ENCODE data around the gene AWAT1.

Gene AWAT1

GRCh38 chrX:70260104-70260503 is 25.6 kb downstream of the AWAT1 start, which contains the start of gene P2RY4:
TSS of gene P2RY4 (minus strand) at chrX:70260204. CDS start at chrX:70259624, 580 bp downstream.
- Histone ChIP-seq H3K4me3 (ENCODE audit: low read length) (no peak within 1 kb of the TSS), H3K9me3 (ENCODE audit: control insufficient read depth, insufficient read depth, low read length) (no peaks in the 10 kb centered on the region), H3K79me2 (ENCODE audit: control insufficient read depth, low read length) (no peaks in the 10 kb centered on the region), H3K36me3 (ENCODE audit: control insufficient read depth, low read length) (no peaks in the 10 kb centered on the region), H3K27ac (ENCODE audit: low read depth, low read length) (no peak within 1 kb of the TSS), H3K27me3 (ENCODE audit: control insufficient read depth, low read length) (no peaks in the 10 kb centered on the region), H4K20me1 (ENCODE audit: control insufficient read depth, insufficient read depth, low read depth, low read length) (no peaks in the 10 kb centered on the region), H3K4me1 (ENCODE audit: control insufficient read depth, low read length) (no peaks in the 10 kb centered on the region), H3F3A (ENCODE audit: control insufficient read depth, insufficient read depth) (no peaks in the 10 kb centered on the region), H3K9me2 (replicated peaks; ENCODE audit: control insufficient read depth, low read length) (no peaks in the 10 kb centered on the region), H3K4me2 (ENCODE audit: low read length) (no peak within 1 kb of the TSS)
- TF ChIP-seq, protein P1, sequence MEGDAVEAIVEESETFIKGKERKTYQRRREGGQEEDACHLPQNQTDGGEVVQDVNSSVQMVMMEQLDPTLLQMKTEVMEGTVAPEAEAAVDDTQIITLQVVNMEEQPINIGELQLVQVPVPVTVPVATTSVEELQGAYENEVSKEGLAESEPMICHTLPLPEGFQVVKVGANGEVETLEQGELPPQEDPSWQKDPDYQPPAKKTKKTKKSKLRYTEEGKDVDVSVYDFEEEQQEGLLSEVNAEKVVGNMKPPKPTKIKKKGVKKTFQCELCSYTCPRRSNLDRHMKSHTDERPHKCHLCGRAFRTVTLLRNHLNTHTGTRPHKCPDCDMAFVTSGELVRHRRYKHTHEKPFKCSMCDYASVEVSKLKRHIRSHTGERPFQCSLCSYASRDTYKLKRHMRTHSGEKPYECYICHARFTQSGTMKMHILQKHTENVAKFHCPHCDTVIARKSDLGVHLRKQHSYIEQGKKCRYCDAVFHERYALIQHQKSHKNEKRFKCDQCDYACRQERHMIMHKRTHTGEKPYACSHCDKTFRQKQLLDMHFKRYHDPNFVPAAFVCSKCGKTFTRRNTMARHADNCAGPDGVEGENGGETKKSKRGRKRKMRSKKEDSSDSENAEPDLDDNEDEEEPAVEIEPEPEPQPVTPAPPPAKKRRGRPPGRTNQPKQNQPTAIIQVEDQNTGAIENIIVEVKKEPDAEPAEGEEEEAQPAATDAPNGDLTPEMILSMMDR (IDR thresholded peaks at IDR 0.05; ENCODE audit: low read depth, low read length, poor library complexity, severe bottlenecking) = no peak
- TF ChIP-seq EZH2phosphoT487 (IDR thresholded peaks at IDR 0.05; ENCODE audit: borderline replicate concordance, low read length) = no peak

GRCh38 chrX:70262952-70263567 is 28.6 kb downstream of the AWAT1 start:
- no peaks in the 10 kb centered on the region for H3K4me1 ChIP-seq (ENCODE audit: control insufficient read depth, low read length)
- no peaks in the 10 kb centered on the region for H4K20me1 ChIP-seq (ENCODE audit: control insufficient read depth, insufficient read depth, low read depth, low read length)
- H3K9me3 ChIP-seq (ENCODE audit: control insufficient read depth, insufficient read depth, low read length) = no peaks in the 10 kb centered on the region
- H3K36me3 ChIP-seq (ENCODE audit: control insufficient read depth, low read length) = no peaks in the 10 kb centered on the region
- no peak for TF ChIP-seq EZH2phosphoT487 (IDR thresholded peaks at IDR 0.05; ENCODE audit: borderline replicate concordance, low read length)
- TF ChIP-seq, protein P1 (IDR thresholded peaks at IDR 0.05; ENCODE audit: low read depth, low read length, poor library complexity, severe bottlenecking) = peak; percentile 58
- H3K4me3 ChIP-seq (ENCODE audit: low read length) = no peak overlapping the region
- H3K79me2 ChIP-seq (ENCODE audit: control insufficient read depth, low read length) = no peaks in the 10 kb centered on the region
- H3K9me2 ChIP-seq (replicated peaks; ENCODE audit: control insufficient read depth, low read length) = no peaks in the 10 kb centered on the region
- H3K4me2 ChIP-seq (ENCODE audit: low read length) = no peak overlapping the region
- no peak overlapping the region for H3K27ac ChIP-seq (ENCODE audit: low read depth, low read length)
- H3K27me3 ChIP-seq (ENCODE audit: control insufficient read depth, low read length) = no peaks in the 10 kb centered on the region
- no peaks in the 10 kb centered on the region for H3F3A ChIP-seq (ENCODE audit: control insufficient read depth, insufficient read depth)

GRCh38 chrX:70264784-70265183 is 30.3 kb downstream of the AWAT1 start:
- no peaks in the 10 kb centered on the region for H3K79me2 ChIP-seq (ENCODE audit: control insufficient read depth, low read length)
- TF ChIP-seq EZH2phosphoT487 (IDR thresholded peaks at IDR 0.05; ENCODE audit: borderline replicate concordance, low read length) = no peak
- TF ChIP-seq, protein P1 (IDR thresholded peaks at IDR 0.05; ENCODE audit: low read depth, low read length, poor library complexity, severe bottlenecking) = no peak
- no peaks in the 10 kb centered on the region for H3K9me2 ChIP-seq (replicated peaks; ENCODE audit: control insufficient read depth, low read length)
- H3K4me2 ChIP-seq (ENCODE audit: low read length) = no peak overlapping the region
- H4K20me1 ChIP-seq (ENCODE audit: control insufficient read depth, insufficient read depth, low read depth, low read length) = no peaks in the 10 kb centered on the region
- H3K36me3 ChIP-seq (ENCODE audit: control insufficient read depth, low read length) = no peaks in the 10 kb centered on the region
- H3K27ac ChIP-seq (ENCODE audit: low read depth, low read length) = no peak overlapping the region
- H3K27me3 ChIP-seq (ENCODE audit: control insufficient read depth, low read length) = no peaks in the 10 kb centered on the region
- H3K9me3 ChIP-seq (ENCODE audit: control insufficient read depth, insufficient read depth, low read length) = no peaks in the 10 kb centered on the region
- no peaks in the 10 kb centered on the region for H3K4me1 ChIP-seq (ENCODE audit: control insufficient read depth, low read length)
- no peaks in the 10 kb centered on the region for H3F3A ChIP-seq (ENCODE audit: control insufficient read depth, insufficient read depth)
- no peak overlapping the region for H3K4me3 ChIP-seq (ENCODE audit: low read length)
